Fibroblast of pulmonary artery (primary cell): ENCODE data around the gene PRKG1.
"Not testable (repeated sequence)": the region's sequence is repeated elsewhere in the genome, so short reads cannot be mapped to it uniquely, and the experiment has no call there.

Experiments used
- DNase-seq: peaks from one replicate; pipeline ENCODE4 v3.0.0-alpha.2; 2010; ENCODE audit warnings: low read depth
- H3K4me3 ChIP-seq: replicated peaks from 2 replicates; pipeline ENCODE4 v1.5.1; 2011; ENCODE audit warnings: low read depth, mild to moderate bottlenecking, control low read depth, low read length, moderate library complexity
- CTCF ChIP-seq: IDR thresholded peaks from 2 replicates; pipeline ENCODE4 v1.5.1; 2011; ENCODE audit warnings: mild to moderate bottlenecking, control low read depth, low read length, inconsistent platforms; ENCODE audit errors: missing control alignments

The PRKG1 gene

GRCh38 chr10:51340366-51340765, 266.1 kb downstream of the PRKG1 start:
- H3K4me3 ChIP-seq, result no peak overlapping the region
- no peak for DNase-seq
- no peak for TF ChIP-seq CTCF

- peak; percentile 43 for DNase-seq
- no peak for TF ChIP-seq CTCF
- no peak overlapping the region for H3K4me3 ChIP-seq
Observed at GRCh38 chr10:51340845-51341610, 266.7 kb downstream of the PRKG1 start.

GRCh38 chr10:51341745-51342144, 267.5 kb downstream of the PRKG1 start:
- H3K4me3 ChIP-seq, DNase-seq: not testable (repeated sequence)

- no peak for DNase-seq
- no peak for TF ChIP-seq CTCF
- H3K4me3 ChIP-seq, result no peak overlapping the region
Observed at GRCh38 chr10:51342381-51342780, 268.1 kb downstream of the PRKG1 start.

- no peak for TF ChIP-seq CTCF
- H3K4me3 ChIP-seq, result no peak overlapping the region
- DNase-seq, result no peak
Observed at GRCh38 chr10:51343391-51343790, 269.1 kb downstream of the PRKG1 start.

GRCh38 chr10:51344371-51344770, 270.1 kb downstream of the PRKG1 start:
- no peak for DNase-seq
- no peak overlapping the region for H3K4me3 ChIP-seq
- no peak for TF ChIP-seq CTCF

- TF ChIP-seq CTCF, result no peak
- H3K4me3 ChIP-seq, result no peak overlapping the region
- no peak for DNase-seq
Observed at GRCh38 chr10:51348622-51349021, 274.3 kb downstream of the PRKG1 start.
